ENCODE data around the gene VAV2. TPM values are rescaled to one million over a fixed set of nuclear protein-coding genes. Genes with fewer than 3 reads are reported as not detected.

VAV2 gene
- total and polyA plus RNA-seq, 12 donors = 2.9 to 7.1 (median 5.0) TPM

- Histone ChIP-seq H3K9me3 (no peaks in the 10 kb centered on the region), H3K36me3 (peaks cover 0 to 29% (median 0%) of the 10 kb centered on the region in 9 donors), H3K4me1 (peaks cover 0 to 42% (median 19%) of the 10 kb centered on the region in 9 donors), H3K27me3 (no peaks in the 10 kb centered on the region), H3K27ac (peak overlapping the region in 2 of 10 donors; percentile 4 to 14), H3K4me3 (no peak overlapping the region)
- 91% methylated on average over 17 of the region's 17 CpGs for WGBS, 2 donors
- no peak for ATAC-seq
- intact Hi-C loops (cut with DNase I) = no loop called here
- no peak for TF ChIP-seq CTCF (IDR thresholded peaks at IDR 0.05)
- no peak for DNase-seq
These were observed 205.0 kb downstream of the VAV2 start for GRCh38 chr9:133786907-133787753.

- Histone ChIP-seq H3K4me1 (peaks cover 0 to 42% (median 19%) of the 10 kb centered on the region in 9 donors), H3K9me3 (no peaks in the 10 kb centered on the region), H3K4me3 (no peak overlapping the region), H3K27me3 (no peaks in the 10 kb centered on the region), H3K36me3 (peaks cover 0 to 29% (median 0%) of the 10 kb centered on the region in 9 donors), H3K27ac (peak overlapping the region in 1 of 10 donors; percentile 14)
- WGBS, 2 donors = 90 to 93% methylated on average over 11 of the region's 11 CpGs
- DNase-seq = no peak
- intact Hi-C loops (cut with DNase I) = no loop called here
- ATAC-seq = no peak
- no peak for TF ChIP-seq CTCF (IDR thresholded peaks at IDR 0.05)
These were observed 205.8 kb downstream of the VAV2 start for GRCh38 chr9:133786371-133786753.

- intact Hi-C loops (cut with DNase I) = no loop called here
- WGBS, 2 donors = 94 to 95% methylated on average over 16 of the region's 16 CpGs
- H3K9me3 ChIP-seq = no peaks in the 10 kb centered on the region
- H3K4me1 ChIP-seq = peaks cover 0 to 42% (median 19%) of the 10 kb centered on the region in 9 donors
- no peak for ATAC-seq
- no peak overlapping the region for H3K4me3 ChIP-seq
- DNase-seq = no peak
- H3K27me3 ChIP-seq = no peaks in the 10 kb centered on the region
- H3K27ac ChIP-seq = no peak overlapping the region
- TF ChIP-seq CTCF (IDR thresholded peaks at IDR 0.05) = no peak
- H3K36me3 ChIP-seq = peaks cover 0 to 25% (median 0%) of the 10 kb centered on the region in 9 donors
These were observed 206.3 kb downstream of the VAV2 start for GRCh38 chr9:133785753-133786370.

- no peaks in the 10 kb centered on the region for H3K27me3 ChIP-seq
- no peak overlapping the region for H3K27ac ChIP-seq
- H3K9me3 ChIP-seq = no peaks in the 10 kb centered on the region
- H3K4me1 ChIP-seq = peaks cover 0 to 39% (median 15%) of the 10 kb centered on the region in 9 donors
- peaks cover 0 to 23% (median 0%) of the 10 kb centered on the region in 9 donors for H3K36me3 ChIP-seq
- DNase-seq = no peak
- no peak for ATAC-seq
- no peak for TF ChIP-seq CTCF (IDR thresholded peaks at IDR 0.05)
- intact Hi-C loops (cut with DNase I) = no loop called here
- no peak overlapping the region for H3K4me3 ChIP-seq
- 95 to 97% methylated on average over 25 of the region's 25 CpGs for WGBS, 2 donors
These were observed 207.2 kb downstream of the VAV2 start for GRCh38 chr9:133784731-133785561.
